ENCODE data around the gene HDHD5. TPM values are rescaled to one million over a fixed set of nuclear protein-coding genes. Genes with fewer than 3 reads are reported as not detected.

HDHD5 gene
- total RNA-seq: 20.6 and 28.9 TPM in 2 replicates

GRCh38 chr22:17158568-17159503 is at the start of gene HDHD5:
Gene HDHD5, minus strand, starts transcription at chr22:17159277. Its CDS starts 26 bp downstream, at chr22:17159251.

DNA sequence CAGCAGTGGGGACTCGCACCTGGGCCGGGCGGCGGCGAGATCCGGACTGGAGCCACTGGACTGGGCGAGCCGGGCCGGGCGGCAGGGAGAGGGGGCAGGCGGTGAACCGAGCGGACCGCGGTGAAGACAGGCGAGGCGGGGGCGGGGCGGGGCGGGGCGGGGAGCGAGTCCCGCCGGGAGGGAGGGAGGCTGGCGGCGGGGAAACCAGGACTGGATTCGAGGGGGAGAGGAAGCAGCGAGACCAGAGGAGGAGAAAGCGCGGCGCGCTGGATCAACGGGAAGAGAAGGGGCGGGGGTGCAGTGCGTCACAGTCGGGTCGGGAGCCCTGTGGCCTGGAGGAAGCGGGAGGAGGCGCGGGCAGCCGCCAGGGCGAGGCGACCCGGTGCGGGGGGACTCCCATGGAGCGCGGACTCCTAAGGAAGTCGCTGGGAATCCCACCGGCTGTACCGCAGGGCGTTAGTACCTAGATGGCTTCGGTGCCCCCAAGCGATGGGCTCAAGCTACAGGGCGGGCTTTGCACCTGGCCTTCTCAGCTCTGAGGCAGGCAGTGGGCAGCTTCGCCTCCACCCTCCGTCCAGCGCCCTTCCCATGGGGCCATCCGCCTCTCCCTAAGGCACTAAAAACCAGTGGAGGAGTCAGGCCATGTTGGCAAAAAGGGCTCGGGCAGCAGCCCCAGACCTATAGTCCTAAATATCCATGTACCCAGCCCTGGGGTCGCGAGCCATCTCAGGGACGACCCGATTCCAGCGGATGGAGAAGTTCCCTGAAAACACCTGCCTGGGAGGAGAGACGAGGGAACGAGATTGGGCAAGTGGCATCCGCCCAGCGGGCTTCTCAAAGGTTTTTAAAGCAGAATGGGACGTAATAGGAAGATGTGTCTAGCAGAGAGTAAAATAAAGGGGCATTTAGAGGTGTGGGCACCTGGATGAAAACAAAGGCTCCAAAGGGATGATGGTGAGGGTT is 37.6 kb downstream of the HDHD5 start, which contains the start of gene TMEM121B:
TSS of gene TMEM121B (minus strand) at position 128 of the 963 bp plus-strand sequence. CDS start 233 bp downstream, outside the sequence.

Other genes starting within 250 kb of the HDHD5 start
- not detected in 2 replicates for gene GAB4, start 151.1 kb downstream of the HDHD5 start, total RNA-seq
- 7.0 and 8.1 TPM in 2 replicates for gene IL17RA, start 74.3 kb downstream of the HDHD5 start, total RNA-seq
- under 0.01 TPM in 1 of 2 replicates, not detected in the other for gene TMEM121B, start 37.9 kb downstream of the HDHD5 start, total RNA-seq
- gene ADA2, start 60.2 kb upstream of the HDHD5 start, total RNA-seq: 0.44 and 1.4 TPM in 2 replicates
- not detected in 2 replicates for gene CECR2, start 210.2 kb upstream of the HDHD5 start, total RNA-seq

All from placental pericyte (primary cell).